ENCODE measurements around the gene FRMD5. TPM values are rescaled to one million over a fixed set of nuclear protein-coding genes. Genes with fewer than 3 reads are reported as not detected.
"Not testable (repeated sequence)": the region's sequence is repeated elsewhere in the genome, so short reads cannot be mapped to it uniquely, and the experiment has no call there.

The FRMD5 gene
- total RNA-seq, 1 donor = not detected

DNA sequence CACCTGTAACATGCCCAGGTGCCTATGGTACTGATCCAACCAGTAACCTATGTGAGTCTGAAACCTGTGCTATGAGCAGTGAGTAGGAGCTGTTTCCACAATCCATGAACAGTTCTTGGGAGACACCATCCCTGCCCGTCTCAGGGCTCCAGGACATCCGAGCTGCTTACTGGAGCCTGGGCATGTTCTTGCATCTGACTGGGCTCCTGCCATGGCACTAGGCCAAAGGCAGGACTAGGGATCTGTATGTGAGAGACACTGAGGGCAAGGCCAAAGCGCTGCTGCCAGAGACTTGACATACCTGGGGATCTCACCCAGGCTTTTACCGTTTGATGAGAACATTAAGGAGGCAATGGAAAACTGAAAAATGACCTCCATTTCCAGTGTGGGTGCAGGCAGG is 308.5 kb downstream of the FRMD5 start:
- Histone ChIP-seq H3K9me3 (ENCODE audit: low read depth, low read length) (no peaks in the 10 kb centered on the region), H3K4me1 (ENCODE audit: insufficient read depth, low read length) (no peaks in the 10 kb centered on the region), H3K4me3 (ENCODE audit: low read length) (no peak overlapping the region), H3K27me3 (ENCODE audit: insufficient read depth, low read length) (no peaks in the 10 kb centered on the region)

DNA sequence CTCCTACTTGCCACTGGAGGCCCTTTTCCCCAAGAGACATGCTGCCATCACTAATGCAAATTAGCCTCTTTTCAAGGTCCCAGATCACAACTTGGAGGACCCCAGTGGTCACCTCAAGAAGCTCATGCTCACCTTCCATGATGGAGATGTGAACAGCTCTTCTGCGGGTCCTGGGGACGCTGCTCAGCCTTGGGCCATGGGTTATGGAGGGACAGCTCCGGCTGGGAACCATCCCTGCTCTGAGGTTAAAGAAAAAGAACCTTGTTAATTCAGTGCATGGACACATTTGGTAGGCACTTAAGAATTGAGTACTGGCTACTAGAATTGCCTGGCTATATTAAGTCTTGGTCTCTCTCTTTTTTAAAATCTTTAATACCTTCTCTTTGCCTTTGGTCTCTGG is 311.5 kb downstream of the FRMD5 start:
- no peak overlapping the region for H3K4me3 ChIP-seq (ENCODE audit: low read length)
- H3K4me1 ChIP-seq (ENCODE audit: insufficient read depth, low read length) = no peaks in the 10 kb centered on the region
- H3K27me3 ChIP-seq (ENCODE audit: insufficient read depth, low read length) = no peaks in the 10 kb centered on the region
- no peaks in the 10 kb centered on the region for H3K9me3 ChIP-seq (ENCODE audit: low read depth, low read length)

DNA sequence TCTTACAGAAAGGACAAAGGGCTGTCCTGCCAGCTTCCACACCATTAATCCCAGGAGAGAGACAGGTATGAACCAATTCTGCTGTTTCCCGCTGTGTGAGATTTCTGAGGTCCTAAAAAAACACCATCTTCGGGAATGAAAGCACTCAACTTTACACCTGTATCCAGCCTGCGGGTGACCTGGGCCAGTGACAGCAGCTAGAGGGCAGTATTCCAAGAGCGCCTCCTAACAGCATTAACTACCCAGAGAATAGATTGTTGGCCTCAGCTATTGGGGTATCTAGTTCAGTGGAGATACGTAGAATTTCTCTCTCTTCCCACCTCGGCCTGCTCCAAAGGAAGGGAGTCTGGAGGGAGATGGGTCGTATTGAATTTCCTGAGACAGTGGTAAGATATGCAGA is 313.1 kb downstream of the FRMD5 start:
- no peak overlapping the region for H3K4me3 ChIP-seq (ENCODE audit: low read length)
- H3K27me3 ChIP-seq (ENCODE audit: insufficient read depth, low read length) = no peaks in the 10 kb centered on the region
- no peaks in the 10 kb centered on the region for H3K9me3 ChIP-seq (ENCODE audit: low read depth, low read length)
- H3K4me1 ChIP-seq (ENCODE audit: insufficient read depth, low read length) = no peaks in the 10 kb centered on the region

DNA sequence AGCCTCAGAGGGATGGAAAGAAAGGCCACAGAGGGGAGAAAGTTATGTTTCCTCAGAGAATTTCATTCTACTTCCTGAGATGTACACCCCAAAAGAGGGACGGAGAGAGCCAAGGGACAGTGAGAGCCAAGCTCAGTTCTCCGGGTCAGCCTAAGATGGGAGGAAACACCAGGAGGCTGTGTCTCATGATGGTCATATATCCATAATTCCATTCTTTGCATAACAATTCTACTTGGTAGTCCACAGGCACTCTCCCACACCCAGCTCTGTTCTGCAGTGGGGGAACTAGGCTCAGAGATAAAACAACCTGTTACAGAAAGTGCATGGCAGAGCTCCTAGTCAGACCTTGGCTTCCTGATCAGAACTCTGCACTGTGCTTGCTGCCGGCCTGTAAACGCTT is 313.8 kb downstream of the FRMD5 start:
- Histone ChIP-seq H3K27me3 (ENCODE audit: insufficient read depth, low read length) (no peaks in the 10 kb centered on the region), H3K4me1 (ENCODE audit: insufficient read depth, low read length) (no peaks in the 10 kb centered on the region), H3K9me3 (ENCODE audit: low read depth, low read length) (no peaks in the 10 kb centered on the region), H3K4me3 (ENCODE audit: low read length) (no peak overlapping the region)

DNA sequence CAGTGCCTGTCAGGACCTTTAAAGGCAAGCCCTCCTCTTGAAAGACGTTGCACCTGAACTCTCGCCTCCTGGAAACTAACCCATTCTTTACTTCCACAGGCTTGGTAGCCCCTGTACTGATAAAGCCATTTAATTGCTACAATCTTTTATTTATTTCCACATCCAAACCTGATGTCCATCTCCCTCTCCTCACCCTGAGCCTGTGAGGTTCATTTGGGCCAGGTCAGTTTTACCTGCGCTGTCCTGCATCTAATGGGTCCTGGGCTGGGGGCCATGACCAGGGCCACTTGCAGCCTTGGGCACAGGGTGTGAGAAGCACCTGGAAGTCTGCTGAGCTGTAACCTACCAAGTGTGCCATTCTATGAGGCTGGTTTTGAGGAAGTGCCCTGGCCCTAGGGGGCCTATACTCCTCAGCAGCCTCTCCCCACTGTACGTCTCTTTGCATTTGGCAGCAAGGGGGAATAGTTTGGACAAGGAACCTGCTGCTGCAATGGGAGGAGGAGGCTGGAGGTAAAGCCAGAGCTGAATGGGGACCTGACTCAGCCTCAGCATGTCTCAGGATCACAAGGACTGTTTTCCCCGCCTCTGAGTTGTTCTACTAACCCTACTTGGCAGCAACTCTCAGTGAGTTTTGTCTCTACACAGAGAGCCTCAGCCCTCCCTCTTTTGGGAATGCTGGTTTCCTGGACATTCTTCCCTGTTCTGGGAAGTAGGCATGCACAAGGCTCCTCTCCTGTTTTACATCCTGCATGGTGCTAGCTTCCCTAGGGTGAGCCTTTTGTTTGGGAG is 314.5 kb downstream of the FRMD5 start:
- Histone ChIP-seq H3K27me3 (ENCODE audit: insufficient read depth, low read length) (no peaks in the 10 kb centered on the region), H3K4me3 (ENCODE audit: low read length) (no peak overlapping the region), H3K4me1 (ENCODE audit: insufficient read depth, low read length) (no peaks in the 10 kb centered on the region), H3K9me3 (ENCODE audit: low read depth, low read length) (no peaks in the 10 kb centered on the region)

DNA sequence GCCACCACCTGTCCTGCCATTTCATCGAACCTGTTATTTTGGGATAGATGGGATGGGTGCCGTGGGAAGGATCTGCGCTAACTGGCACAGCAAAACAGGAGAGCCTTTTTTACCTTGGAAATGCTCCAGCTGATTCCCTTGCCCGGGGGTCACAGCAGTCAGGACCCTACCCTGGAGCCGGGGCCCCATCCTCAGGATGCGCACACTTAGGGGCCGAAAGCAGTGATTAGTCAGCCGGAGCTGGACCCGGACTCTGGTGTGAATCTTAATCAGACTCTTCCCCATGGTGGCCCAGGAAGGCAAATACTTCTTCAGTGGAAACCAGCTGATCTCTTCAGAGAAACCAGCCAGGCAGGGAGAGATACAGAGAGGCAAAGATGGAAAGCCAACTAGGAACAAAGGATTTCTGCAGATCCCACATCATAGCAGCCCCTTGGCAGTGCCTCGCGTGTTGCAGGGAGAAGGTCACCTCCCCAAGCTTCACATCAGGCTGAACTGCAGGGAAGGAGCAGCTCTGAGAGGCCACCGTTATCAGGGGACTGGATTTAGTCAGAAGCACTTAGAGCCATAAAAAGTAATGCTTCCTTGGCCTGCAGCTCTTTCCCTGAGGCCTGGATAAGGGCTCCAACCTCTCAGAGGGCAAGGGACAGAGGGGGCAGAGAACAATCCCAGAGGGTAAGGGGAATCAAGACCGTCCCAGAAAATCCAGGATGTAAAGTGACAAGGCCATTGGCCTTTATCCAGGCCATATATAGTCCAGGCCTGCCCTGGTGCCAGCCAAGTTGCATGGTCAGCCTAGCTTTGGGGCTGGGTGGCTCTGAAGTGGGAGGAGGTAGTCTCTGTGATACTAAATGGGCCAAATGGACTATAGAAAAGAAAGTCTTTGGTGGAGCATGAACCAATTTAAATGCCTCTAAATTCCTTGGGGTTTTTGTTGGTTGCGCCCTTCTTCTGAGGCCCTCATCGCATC is 315.4 kb downstream of the FRMD5 start:
- Histone ChIP-seq H3K4me3 (ENCODE audit: low read length) (no peak overlapping the region), H3K4me1 (ENCODE audit: insufficient read depth, low read length) (no peaks in the 10 kb centered on the region), H3K27me3 (ENCODE audit: insufficient read depth, low read length) (no peaks in the 10 kb centered on the region), H3K9me3 (ENCODE audit: low read depth, low read length) (no peaks in the 10 kb centered on the region)

DNA sequence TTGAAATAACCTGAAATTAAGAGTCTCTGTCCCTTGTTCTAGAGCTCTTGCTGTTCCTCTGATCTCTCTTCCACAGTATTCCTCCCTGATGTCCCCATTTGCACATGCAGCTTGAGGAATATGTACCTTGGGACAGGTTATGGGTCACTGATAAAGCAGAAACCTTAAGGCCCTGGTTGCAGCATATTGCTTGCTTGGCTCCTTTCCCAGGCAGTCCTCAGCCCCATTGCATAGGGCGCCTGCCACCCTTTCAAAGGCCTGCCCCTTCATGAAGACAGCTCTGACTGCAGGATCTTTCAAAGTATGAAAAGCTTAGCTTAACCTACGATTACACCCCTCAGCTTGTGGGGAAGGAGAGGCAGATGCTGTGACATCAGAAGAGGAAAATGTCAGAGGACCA is 316.6 kb downstream of the FRMD5 start:
- H3K4me1 ChIP-seq (ENCODE audit: insufficient read depth, low read length) = no peaks in the 10 kb centered on the region
- no peaks in the 10 kb centered on the region for H3K9me3 ChIP-seq (ENCODE audit: low read depth, low read length)
- H3K4me3 ChIP-seq (ENCODE audit: low read length) = no peak overlapping the region
- no peaks in the 10 kb centered on the region for H3K27me3 ChIP-seq (ENCODE audit: insufficient read depth, low read length)

DNA sequence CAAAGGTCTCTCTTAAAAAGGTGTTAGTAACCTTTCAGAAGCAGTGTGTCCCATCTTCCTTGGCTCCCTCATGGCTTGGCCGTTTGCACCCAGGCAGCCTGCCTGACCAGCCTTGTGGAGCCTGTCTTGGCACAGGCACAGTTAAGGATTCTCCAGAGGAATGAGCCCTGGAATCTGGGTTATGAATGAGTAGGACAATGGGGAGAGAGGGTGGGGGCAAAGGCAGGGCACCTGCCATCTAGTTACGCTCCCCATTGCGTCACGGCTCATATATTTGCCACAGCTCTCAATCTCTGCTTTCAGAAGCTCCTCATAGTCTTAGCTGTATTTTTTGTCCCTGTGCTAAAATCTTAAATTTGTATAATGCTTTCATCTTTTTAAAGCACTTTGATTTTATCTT is 317.7 kb downstream of the FRMD5 start:
- Histone ChIP-seq H3K4me3 (ENCODE audit: low read length) (no peak overlapping the region), H3K4me1 (ENCODE audit: insufficient read depth, low read length) (no peaks in the 10 kb centered on the region), H3K27me3 (ENCODE audit: insufficient read depth, low read length) (no peaks in the 10 kb centered on the region), H3K9me3 (ENCODE audit: low read depth, low read length) (no peaks in the 10 kb centered on the region)

DNA sequence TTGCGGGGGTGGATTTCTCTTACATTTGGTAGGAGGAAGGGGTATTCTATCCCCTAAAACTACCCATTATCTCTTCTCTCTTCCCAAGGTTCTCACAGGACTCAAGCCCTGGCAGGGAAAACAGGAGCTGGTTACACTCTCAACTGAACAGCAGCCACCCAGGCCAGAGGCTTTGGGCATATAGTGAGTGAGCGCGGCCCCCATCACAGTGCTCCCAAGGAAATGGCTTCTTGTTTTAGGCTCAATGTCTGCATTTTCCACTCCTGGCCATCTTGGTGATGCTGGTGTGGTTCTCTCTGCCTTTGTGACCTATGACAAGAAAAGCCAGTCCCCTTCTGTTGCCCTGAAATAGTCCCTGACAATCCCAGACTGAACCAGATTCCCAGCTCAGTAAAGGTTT is 318.2 kb downstream of the FRMD5 start:
- H3K4me1 ChIP-seq (ENCODE audit: insufficient read depth, low read length) = no peaks in the 10 kb centered on the region
- H3K27me3 ChIP-seq (ENCODE audit: insufficient read depth, low read length) = no peaks in the 10 kb centered on the region
- H3K4me3 ChIP-seq (ENCODE audit: low read length) = no peak overlapping the region
- no peaks in the 10 kb centered on the region for H3K9me3 ChIP-seq (ENCODE audit: low read depth, low read length)

DNA sequence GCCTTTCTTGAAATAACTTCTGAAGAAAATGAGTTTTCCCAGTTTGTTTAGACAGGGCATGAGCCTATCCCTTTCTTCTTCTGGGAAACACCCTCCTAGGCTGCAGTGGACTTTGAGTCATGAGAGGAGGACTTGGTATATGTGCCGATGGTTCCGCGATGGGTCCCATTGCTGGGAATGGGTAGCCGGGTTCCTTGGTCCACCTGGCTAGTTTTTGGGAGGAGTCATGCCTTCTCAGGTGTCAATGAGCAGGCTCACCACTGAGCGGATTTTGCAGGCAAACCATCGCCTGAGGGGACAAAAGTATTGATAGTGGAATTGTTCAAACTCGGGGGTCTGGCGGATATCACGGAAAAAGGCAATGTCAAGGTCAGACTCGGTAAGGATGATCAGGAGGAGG is 321.4 kb downstream of the FRMD5 start:
- Histone ChIP-seq H3K4me1 (ENCODE audit: insufficient read depth, low read length) (no peaks in the 10 kb centered on the region), H3K27me3 (ENCODE audit: insufficient read depth, low read length) (no peaks in the 10 kb centered on the region), H3K4me3 (ENCODE audit: low read length) (no peak overlapping the region), H3K9me3 (ENCODE audit: low read depth, low read length) (no peaks in the 10 kb centered on the region)

DNA sequence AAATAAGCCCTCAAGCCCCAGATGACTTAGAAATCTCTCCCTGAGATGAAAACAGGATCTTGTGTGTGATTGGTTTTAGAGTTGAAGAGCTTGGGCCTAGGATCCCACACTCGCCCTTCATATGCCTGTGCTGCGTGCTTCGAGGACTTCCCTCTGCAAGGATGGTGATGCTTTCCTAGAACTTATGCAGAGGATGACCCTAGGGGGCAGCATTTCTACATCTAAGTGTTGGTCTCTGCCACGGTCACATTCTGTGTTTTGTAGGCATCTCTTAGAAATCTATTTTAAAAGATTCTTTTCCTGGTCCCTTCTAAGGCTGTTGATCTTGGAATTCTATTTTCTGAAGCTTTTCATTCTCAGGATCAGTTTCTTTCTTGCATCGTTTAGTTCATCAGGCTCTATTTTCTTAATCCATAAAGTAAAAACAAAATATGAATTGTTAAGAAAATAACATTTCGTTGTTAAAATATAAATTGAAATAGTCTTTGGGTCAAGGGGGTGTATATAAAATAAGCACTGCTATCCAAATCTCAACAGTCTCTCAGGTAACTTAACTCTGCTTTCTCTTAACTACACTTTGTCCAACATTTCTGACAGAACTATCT is 322.6 kb downstream of the FRMD5 start:
- Histone ChIP-seq H3K9me3 (ENCODE audit: low read depth, low read length) (no peaks in the 10 kb centered on the region), H3K4me3 (ENCODE audit: low read length) (no peak overlapping the region), H3K4me1 (ENCODE audit: insufficient read depth, low read length) (no peaks in the 10 kb centered on the region), H3K27me3 (ENCODE audit: insufficient read depth, low read length) (no peaks in the 10 kb centered on the region)

DNA sequence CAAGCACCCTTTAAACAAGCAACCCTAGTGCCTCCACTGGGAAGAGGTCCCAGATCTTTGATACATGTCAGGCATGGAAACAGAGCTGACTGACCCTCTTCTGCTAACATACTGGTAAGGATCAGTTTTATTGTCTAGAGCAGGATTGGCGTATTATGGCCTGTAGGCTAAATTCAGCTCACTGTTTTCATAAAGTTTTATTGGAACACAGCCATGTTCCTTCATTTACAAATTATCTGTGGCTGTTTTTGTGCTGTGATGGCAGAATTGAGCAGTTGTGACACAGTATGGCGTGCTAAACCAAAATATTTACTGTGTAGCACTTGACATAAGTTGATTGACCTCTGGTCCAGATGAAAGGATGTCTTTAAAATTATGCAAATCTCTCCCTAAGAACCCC is 323.2 kb downstream of the FRMD5 start:
- no peaks in the 10 kb centered on the region for H3K4me1 ChIP-seq (ENCODE audit: insufficient read depth, low read length)
- H3K27me3 ChIP-seq (ENCODE audit: insufficient read depth, low read length) = no peaks in the 10 kb centered on the region
- H3K9me3 ChIP-seq (ENCODE audit: low read depth, low read length) = no peaks in the 10 kb centered on the region
- H3K4me3 ChIP-seq (ENCODE audit: low read length) = no peak overlapping the region

DNA sequence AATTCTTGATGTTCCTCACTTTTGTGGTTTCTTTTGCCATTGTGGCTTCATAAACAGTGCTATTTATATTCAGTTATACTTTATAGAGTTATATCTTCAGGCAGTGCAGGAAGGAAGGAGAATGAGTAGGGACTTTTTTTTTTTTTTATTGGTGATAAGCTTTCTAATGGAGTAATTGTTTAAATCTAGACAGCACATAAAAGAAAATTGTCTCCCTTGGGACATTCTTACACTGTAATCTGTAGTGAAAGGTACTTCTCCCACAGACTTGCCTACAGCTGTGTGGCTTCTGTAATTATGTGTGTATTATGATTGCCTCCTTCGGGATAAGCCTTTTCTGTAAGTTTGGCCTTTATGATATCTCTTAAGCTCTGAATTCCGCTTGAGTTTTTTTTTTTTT is 326.7 kb downstream of the FRMD5 start:
- no peaks in the 10 kb centered on the region for H3K27me3 ChIP-seq (ENCODE audit: insufficient read depth, low read length)
- H3K4me3 ChIP-seq (ENCODE audit: low read length) = no peak overlapping the region
- no peaks in the 10 kb centered on the region for H3K4me1 ChIP-seq (ENCODE audit: insufficient read depth, low read length)
- H3K9me3 ChIP-seq (ENCODE audit: low read depth, low read length) = no peaks in the 10 kb centered on the region

DNA sequence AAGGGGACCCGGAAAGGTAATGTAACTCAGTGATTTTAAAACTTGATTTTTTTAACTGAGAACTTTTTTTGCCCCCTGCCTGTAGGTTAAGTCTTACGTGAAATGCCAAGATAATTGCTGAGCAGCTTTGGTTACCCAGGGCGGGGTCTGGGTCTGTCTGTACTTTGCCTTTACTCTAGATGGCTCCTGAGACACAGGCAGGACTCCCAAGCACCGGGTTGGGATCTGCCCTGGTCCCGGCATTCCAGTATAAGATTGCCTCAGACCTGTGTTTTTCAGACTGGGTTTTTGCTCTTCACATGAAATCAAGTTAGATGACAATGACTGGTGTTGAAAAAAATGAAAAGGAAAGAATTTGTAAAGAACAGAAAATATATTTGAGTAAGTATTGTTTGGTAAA is 328.0 kb downstream of the FRMD5 start:
- Histone ChIP-seq H3K27me3 (ENCODE audit: insufficient read depth, low read length) (no peaks in the 10 kb centered on the region), H3K4me3 (ENCODE audit: low read length) (no peak overlapping the region), H3K4me1 (ENCODE audit: insufficient read depth, low read length) (no peaks in the 10 kb centered on the region), H3K9me3 (ENCODE audit: low read depth, low read length) (no peaks in the 10 kb centered on the region)

DNA sequence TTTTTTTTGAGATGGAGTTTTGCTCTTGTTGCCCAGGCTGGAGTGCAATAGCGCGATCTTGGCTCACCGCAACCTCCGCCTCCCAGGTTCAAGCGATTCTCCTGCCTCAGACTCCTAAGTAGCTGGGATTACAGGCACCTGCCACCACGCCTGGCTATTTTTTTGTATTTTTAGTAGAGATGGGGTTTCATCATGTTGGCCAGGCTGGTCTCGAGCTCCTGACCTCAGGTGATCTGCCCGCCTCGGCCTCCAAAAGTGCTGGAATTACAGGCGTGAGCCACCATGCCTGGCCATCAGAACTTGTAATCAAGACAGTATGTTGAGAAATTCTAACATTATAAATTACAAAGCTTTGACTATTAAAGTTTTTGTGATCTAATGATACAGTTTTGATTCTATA is 328.4 kb downstream of the FRMD5 start:
- H3K4me1 ChIP-seq (ENCODE audit: insufficient read depth, low read length); H3K27me3 ChIP-seq (ENCODE audit: insufficient read depth, low read length); H3K9me3 ChIP-seq (ENCODE audit: low read depth, low read length); H3K4me3 ChIP-seq (ENCODE audit: low read length): not testable (repeated sequence)
